Measurements from ENCODE around the gene TAF3.

TAF3 gene

DNA sequence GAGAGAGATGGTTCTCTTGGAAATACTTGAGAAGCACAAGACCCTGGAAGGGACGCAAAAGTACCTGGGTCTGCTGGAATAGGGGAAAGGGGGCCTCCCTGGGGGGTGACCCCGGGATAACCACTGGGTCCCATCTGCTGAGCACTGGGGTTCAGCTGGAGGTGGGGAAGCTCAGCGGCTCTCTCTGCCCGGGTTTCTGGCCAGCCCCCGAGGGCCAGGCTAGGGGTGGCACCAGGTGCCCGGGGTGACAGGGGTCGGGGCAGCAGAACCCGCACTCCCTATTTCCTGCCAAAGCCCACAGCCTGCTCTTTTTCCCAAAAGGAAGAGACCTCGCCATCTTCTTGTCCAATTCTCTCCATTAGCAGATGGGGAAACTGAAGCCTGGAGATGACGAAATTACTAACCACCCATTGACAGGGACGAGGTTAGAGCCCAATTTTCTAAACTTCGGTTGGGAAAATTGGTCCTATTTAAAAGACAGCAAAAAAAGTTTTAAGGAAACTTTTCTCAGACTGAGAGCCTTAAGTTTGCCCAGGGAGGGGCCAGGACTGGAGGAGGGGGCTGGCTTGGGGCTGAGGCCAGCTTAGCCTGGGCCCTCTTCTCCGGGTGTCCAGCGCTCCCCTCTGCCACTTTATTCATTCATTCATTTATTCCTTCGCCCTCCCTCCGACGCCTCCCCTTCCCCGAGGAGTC is 218.3 kb downstream of the TAF3 start:
- DNase-seq = no peak

DNA sequence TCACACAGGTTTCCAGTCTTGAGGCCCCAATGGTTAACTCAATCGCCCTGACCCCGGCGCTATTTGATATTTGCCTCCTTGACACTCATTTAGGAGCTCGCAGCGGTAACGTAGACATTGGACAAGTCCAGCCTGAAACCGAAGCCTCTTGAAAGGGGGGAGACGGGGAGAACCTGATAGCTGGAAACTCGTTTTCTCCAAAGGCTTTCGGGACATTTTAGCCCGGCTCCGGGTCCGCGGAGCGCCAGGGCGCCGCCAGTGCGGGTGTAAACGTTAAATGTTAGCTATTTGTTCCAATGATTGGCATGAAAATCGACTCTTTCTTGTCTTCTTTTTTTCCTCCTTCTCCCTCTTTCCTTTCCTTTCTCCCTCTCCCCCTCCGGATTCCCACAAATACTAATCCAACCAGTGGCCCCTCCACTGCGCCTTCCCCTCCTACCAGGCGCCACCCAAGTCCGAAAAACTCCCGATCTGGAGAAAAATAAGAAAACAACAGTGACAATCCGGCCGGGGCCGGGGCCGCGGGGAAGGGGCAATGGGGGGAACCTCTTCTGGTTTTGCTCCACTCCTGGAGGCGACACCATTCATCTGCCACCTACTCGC is 219.0 kb downstream of the TAF3 start:
- peak in 1 of 2 donors; percentile 12 for DNase-seq

GRCh38 chr10:8037941-8038894 is 219.9 kb downstream of the TAF3 start:
- DNase-seq = peak in 1 of 2 donors; percentile 17

DNA sequence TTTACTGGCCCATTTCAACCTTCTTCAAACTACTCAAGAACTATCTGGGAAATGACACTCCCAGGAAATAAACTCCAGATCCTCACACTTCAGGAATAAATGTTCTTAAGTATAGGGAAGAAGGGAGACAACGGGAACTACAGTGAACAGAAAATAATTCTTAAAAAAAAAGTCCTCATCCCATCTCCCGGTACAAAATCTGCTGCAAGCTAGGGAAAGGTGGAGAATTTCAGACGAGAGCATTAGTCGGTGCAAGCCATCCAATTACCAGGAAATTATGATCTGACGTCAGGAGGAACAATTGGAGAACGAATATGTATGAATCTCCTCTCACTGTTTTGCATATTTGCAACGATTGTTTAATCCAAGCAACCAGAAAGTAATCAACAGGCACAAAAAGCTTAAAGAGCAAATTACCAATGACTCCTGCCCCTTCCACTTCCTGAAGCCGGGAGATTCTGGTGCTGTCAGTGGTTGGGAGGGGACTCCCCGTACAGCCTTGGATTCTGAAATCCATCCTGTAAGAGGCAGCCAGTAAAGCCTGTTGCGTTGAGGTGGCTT is 221.1 kb downstream of the TAF3 start:
- peak in 1 of 2 donors; percentile 13 for DNase-seq

GRCh38 chr10:8040651-8041050 is 222.3 kb downstream of the TAF3 start:
- no peak for DNase-seq

DNA sequence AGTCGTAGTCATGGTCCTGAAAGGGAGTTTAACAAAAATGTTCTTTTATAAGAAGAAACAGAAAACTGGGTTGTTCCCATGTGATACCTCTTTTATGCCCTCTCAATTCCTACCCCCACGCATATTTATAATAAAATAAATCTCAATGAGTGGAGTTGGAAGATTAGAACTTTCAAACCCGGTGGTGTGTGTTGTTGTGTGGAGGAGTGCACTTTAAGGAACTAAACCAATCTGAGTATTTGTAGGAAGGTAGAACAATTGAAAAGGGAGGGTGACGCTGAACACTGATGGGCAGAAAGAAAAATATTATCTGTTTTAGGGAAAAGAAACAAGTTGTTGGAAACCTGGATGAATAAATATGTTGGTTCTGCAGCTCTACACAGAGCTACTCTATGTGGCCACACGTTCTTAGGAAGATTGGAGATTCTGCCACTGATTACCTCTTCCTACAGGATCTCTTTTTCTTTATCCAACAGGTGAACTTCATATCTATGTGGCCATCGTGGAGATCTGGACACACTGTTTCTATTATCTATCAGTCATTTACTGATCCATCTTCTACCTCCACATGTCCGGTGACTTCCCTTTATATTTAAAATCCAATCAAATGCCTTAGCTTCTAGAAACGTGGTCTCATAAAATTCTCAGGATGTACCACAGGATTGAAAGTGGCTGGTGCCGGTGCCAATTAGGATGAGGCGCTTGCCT is 223.1 kb downstream of the TAF3 start:
- DNase-seq = no peak

DNA sequence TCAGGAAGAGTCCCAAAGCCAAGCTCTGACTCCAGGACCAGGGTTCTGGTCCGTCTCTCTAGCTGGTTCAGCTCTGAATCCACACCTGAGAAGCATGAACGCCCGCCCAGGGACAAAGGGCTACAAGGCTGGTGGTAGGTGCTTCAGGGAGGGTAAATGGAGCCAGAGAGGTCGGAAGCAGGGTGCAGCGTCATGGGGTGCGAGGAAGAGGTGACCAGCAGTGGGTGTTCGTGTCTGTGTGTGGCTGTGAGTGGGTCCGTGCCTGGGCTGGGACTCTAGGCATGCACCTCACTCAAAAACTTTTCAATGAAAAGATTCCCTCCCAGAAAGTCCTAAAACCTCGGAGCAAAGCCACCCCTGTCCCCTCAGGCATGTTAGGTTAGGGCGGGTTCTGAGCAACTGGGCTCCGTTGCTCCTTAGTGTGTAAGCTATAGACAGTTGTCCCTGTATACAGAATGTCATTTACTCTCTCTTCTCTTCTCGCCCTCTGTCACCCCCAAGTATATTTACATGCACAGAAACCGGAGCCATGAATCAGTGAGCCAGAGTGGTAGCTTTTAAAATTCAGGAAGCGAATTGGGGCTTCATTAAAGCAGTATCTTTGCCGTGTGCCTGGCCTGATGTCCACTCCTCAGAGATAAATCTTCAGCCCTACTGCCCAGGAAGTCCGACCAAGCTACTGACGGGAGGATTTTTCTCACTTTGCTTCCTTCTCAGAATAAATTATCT is 223.9 kb downstream of the TAF3 start:
- DNase-seq = no peak

DNA sequence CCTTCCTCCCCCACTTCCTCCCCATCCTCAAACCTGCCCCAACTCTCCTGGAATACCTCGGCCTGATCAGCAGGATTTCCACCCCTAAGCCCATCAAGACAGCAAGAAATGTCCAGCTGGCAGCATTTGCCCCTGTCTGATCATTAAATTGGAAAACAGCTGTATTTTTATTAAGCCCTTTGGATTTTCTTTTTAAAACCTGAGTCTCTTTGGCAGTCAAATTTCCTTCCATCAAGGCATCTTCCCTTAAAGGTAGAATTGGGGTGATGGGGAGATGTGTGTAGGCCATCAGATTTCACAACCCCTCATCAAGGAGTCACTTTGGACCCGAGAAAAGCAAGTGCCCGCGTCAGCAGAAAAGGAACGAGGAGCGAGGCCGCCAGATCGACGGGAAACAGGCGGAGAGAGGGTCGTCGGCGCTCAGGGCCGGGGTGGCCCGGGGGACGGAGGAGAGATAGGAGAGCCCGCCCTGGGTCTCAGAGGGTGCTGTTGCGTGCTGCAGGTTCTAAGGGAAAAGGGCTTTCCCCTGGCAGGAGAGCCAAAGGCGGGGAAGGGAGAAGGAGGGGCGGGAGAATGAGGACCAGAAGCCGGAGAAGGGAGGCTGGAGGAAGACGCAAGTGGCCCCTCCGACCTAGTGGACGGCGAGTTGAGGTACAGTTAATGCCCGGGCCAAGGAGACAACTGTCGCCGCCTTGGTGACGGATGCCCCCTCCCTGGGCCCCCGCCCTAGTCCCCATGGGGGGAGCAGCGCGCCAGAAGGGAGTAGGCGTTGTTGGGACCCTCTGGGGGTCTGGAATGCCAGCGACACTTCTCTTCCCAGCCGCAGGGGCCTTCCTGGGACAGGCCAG is 224.6 kb downstream of the TAF3 start:
- DNase-seq = no peak

GRCh38 chr10:8043569-8044306 is 225.4 kb downstream of the TAF3 start:
- peak; percentile 43 to 57 for DNase-seq

GRCh38 chr10:8044331-8044907 is 226.1 kb downstream of the TAF3 start:
- DNase-seq = no peak

DNA sequence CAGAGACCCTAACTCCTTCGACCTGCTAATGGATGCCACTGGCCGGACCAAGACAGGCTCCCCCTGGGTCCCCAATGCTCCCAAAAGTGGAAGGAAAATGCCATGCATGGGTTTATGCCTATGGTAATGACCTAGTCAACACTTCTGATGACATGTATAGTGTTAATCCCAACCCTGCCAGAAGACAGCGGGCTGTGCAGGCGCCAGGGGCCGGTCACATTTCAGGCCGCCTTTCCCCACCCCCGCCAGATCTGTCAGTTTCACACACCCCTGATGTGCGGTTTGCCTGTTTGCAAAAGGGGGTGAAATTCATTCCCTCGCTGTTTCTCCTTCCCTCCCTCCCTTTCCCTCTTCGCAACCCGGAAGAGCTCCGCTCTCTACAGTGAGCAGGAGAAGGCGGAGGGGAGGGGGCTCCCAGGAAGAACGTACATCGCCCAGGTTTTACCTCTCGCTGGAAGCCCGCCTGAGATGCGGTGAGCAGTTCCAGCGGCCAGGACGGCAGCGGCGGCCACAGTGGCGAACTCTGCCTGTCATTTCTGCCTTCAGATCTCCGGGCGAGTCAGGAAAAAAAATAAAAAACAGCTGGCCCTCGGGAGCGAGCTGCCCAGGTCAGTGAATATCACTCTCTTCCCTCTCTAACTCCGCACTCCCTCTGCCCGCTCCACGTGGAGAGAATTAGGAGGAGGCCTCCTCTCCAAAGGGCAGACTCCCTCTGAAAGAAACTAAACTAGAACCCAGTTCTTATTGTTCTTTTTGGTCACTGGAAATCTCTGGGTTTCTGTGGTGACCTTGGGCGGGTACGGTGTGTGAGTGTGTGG is 226.8 kb downstream of the TAF3 start:
- DNase-seq = no peak

DNA sequence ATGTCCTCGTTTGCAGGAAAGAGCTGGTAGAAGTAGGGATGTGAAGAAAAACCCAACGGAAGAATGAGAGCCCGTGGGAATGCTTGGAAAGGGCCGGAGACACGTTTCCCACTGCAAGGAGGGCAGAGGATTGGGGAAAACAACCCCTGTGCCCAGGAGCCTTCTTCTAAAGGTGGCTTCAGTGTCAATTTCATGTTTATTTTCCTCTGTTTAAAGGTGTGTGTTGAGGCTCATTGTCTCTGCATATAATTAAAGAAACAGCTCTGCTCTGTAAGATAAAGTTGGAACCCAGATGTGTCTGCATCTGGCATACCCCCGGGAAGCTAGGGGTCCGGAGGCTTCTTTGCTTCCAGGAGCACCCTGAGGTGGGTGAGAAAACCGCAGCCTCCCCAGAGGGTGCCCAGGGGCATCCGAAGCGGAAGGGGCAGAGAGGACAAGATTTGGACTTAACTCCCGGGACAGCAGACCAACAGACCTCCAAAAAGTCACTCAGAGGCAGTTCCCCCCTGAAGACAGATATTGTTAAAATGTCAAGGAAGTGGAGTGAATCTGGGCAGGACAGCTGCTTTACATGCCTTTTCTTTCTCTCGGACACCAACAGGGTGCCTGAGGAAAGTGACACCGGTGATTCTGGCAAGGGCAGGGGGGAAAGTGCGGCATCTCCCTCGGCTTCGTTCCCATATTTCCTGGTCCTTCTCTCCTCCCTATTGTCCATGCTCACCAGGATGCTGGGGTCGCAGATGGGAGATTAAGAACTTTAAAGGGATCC is 227.6 kb downstream of the TAF3 start:
- DNase-seq = no peak

DNA sequence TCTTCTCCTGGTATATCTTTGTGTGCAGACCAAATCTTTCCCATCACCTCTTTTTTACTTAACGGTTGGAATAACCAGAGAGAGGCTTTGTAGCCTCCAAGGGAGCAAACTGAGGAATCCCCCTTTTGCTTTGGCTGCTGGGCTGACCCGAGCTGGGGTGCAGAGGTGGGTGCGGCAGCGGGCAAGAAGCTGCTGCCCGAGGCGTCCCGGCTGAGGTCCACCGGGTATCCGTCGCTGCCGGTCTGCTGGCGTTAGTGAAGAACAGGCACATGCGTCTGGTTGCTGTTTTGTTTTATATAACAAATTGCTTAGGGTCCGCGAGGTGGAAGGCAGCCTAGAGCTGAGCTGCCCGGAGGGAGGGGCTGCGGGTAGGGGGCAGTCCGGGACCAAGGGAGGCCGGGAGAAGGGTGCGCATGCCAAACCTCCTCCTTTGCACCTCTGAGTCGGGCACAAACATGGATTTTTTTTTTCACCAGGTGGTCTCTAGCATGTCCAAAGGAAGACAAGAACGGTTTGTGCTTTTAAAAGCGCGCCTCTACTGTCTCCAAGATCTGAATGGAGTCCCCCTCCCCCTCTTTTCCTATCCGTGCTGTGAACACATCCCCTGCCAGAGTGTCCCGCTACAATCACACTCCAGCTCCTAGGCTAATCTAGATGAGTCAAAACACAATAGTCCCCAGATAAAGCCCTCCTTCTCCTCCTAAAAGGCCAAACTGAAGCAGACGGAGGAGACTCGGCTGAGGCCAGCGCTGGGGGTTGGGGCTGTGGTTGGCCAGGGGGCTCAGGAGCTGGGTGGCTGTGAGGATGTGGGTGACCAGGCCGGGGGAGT is 229.4 kb downstream of the TAF3 start:
- no peak for DNase-seq

- DNase-seq = peak; percentile 65 to 84
These were observed 230.1 kb downstream of the TAF3 start for GRCh38 chr10:8048281-8049008.

GRCh38 chr10:8049045-8049864 is 230.9 kb downstream of the TAF3 start:
- DNase-seq = no peak
